ENCODE measurements around the gene CRHR1.

- TF ChIP-seq CTCF (IDR thresholded peaks at IDR 0.05) (no peak), POLR2A (IDR thresholded peaks at IDR 0.05) (no peak)
These were observed 10.7 kb downstream of the CRHR1 start for GRCh38 chr17:45794840-45795239.

Measured in uterus (tissue), 2 donors.